Vagina (tissue), 2 donors: ENCODE data around the gene RCOR1.
"Not testable (repeated sequence)": the region's sequence is repeated elsewhere in the genome, so short reads cannot be mapped to it uniquely, and the experiment has no call there.

Experiments used
- CTCF ChIP-seq, 3 experiments: fragments of 450-650 bp in 2 of 3; fragments of 200-600 bp in 1 of 3; sonication (generic) in 1 of 3; IDR thresholded peaks; one replicate each; pipeline ENCODE4 v1.5.1; 2017 to 2019; ENCODE audit warnings: antibody characterized with exemption in 3 of 3, mild to moderate bottlenecking in 2 of 3, moderate library complexity in 2 of 3
- POLR2A ChIP-seq, 2 donors: fragments of 450-650 bp; IDR thresholded peaks; one replicate each; pipeline ENCODE4 v1.6.1; 2017; ENCODE audit warnings: antibody characterized with exemption in 2 of 2, mild to moderate bottlenecking in 2 of 2, moderate library complexity in 2 of 2

GRCh38 chr14:102619012-102619411, 26.6 kb downstream of the RCOR1 start:
- TF ChIP-seq POLR2A, CTCF (IDR thresholded peaks at IDR 0.05): not testable (repeated sequence)
